HG03196 (cell line): Measurements from ENCODE around the gene PDE6B.
"Not testable (repeated sequence)": the region's sequence is repeated elsewhere in the genome, so short reads cannot be mapped to it uniquely, and the experiment has no call there.

Experiments used
- ATAC-seq: cut with Tn5 transposase; IDR thresholded peaks from one replicate; pipeline ENCODE4 v1.9.1; 2021; ENCODE audit not compliant: unreplicated experiment

The PDE6B gene

GRCh38 chr4:635066-635835 lies 9.9 kb downstream of the PDE6B start:
- ATAC-seq: not testable (repeated sequence)

GRCh38 chr4:635851-636627 lies 10.7 kb downstream of the PDE6B start:
- ATAC-seq: no peak

DNA sequence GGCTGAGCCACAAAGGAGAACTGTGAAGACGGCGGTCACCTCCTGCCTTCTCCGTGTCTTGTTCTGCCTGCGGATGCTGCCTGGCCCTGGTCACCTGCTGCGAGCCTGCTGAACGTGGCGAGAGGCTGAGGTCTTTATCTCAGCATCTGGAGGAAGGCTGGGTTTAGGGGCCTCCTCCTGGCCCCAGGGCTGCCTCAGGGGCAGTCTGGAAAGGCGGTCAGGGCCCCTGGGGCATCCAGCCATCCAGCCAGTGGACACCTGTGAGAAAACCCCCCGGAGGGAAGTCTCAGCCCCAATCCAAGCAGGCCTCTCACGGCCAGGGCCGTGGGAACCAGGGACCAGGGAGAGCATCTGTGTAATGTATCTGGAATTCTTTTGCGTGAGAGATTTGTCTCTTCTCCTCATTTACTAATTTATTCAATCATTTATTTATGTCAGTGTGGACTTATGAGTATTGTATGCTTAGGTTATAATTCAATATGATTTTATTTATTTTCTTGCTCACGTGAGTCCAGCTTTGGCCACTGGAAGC lies 11.3 kb downstream of the PDE6B start:
- no peak for ATAC-seq

DNA sequence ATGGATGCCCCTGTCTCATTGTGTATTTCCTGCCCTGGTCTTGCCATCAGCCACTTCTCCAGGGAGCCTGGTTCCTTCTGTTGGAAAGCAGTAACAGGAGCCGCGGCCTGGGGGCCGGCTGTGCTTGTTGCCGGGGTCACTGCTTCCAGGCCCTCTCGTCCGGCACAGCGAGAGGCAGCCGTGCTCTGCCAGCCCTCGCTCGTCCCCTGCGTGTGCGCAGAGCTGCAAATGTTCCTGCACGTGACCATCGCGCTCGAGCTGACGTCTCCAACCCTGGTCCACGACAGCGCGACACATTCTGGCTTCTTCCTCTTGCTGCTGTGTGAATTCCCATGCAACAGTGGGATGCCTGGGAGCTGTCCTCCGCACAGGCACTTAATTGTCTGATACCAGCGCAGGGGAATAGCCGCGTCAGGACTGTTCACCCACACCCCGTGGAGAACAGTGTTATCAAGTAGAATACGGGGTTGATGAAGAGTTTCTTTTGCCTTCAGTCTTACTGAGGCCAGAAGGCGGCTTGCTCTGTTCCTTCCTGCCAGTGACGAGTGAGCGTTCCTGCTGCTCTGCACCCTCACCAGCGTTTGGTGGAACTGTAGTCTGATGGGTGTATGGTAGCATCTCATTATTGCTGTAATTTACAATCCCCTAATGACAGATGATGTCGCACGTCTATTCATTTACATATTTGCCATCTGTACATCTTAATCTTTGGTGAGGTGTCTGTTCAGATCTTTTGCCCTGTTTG lies 12.3 kb downstream of the PDE6B start:
- ATAC-seq: no peak

GRCh38 chr4:642366-642765 lies 17.0 kb downstream of the PDE6B start:
- not testable (repeated sequence) for ATAC-seq

DNA sequence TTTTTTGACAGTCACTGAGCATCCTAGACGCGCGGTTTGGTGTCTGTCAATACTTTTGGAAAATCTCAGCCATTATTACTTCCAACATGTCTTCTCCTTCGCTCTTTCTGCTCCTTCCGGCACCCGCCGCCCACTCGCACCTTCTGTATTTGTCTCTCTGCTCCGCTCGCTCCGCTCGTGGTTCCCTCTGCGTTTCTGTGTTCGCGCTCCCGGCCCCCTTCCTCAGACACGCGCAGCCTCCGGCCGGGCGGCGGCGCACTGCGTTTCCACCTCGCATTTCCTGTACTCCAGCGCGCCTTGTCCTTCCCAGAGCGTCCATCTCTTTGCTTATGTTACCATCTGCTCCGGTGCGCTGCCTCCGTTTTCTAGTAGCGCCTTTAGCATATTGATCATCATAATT lies 21.1 kb downstream of the PDE6B start:
- no peak for ATAC-seq

GRCh38 chr4:647481-647880 lies 22.1 kb downstream of the PDE6B start:
- no peak for ATAC-seq

DNA sequence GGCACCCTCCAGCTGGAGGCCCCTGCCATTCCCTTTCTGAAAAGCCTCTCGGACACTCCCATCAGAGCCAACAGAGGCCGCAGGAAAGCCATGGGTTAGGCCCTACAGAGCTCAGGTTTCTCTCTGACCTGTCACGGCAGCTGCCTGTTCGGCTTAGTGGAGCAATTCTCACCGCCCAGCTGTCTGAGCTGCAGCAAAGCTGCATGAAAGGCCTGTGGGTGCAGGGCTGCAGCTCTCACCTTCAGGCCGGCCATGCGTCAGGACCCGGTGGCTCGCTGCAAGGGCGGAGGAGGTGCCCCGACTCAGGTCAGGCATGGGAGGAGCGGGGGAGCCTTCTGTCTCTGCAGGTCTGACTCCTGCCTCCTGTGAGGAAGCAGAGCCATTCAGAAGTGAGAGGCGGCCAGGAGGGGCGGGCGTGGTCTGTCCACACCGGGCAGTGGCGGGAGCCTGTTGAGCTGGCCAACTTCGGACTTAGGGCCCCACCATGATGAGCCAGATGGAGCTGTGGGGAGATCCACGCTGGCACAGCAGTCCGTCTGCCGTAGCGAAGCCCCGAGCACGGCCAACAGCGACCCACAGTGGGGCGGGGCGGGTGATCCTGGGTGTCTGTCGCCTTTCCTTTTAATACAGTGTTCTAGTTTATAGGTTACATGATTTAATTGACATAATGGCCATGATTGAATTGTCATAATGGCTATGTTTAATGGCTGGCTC lies 23.4 kb downstream of the PDE6B start:
- no peak for ATAC-seq

DNA sequence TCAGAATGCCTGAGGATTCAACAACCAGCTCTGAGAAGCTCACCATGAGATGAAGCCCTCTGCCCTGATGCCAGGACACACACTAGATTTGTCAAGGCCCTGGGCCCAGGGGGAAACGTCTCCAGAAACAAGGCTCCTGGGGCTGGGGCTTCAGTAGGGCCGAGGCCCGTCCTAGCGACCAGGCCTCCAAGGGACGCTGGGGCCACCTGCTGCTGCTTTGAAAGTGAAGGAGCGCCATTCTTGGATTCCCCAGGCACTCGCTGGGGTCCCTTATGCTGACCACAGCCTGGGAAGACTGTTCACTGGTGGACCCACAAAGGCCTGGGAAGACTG lies 23.9 kb downstream of the PDE6B start:
- no peak for ATAC-seq

DNA sequence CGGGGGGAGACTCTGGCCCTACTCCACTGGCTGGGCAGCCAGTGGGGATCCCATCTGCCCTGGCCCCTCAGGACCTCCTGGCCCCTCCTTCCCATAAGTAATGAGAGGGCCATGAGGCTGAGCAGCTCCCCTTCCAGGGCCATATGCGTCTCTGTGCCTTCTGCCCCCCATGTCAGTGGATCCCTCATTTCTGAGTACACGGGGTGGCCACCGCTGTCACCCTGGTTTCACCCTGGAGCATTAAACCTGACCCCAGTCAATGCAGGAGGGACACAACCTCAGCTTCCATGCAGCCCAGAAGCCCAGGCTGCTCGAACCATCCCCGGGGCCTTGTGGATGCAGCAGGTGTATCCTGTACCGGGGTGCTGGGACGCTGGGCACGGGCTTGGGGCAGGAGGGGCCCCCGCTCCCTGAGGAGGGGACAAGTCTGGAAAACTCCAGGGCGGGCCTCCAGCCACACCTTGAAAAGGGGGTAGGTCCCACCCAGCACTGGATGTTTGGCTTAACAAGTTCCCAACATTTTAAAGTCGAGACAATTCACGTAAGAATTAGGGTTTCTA lies 24.5 kb downstream of the PDE6B start:
- ATAC-seq: no peak

DNA sequence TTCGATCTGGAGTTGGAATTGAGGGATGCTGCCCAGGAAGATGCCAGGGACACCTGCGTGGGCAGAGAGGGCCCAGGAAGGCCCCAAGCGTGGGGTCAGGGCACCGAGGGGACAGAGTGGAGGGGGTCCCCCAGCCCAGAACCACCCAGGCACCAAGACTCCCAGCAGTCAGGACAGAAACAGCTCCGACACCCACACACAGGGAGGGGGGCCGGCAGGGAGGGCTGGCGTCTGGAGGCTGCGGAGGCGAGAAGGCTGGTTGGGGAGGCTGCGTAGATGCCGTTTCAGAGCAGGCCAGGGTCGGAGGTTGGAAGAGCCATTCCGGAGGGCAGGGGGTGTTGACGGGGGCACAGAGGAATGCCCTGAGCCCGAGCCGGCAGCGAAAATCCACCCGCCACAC lies 25.1 kb downstream of the PDE6B start:
- ATAC-seq: no peak

DNA sequence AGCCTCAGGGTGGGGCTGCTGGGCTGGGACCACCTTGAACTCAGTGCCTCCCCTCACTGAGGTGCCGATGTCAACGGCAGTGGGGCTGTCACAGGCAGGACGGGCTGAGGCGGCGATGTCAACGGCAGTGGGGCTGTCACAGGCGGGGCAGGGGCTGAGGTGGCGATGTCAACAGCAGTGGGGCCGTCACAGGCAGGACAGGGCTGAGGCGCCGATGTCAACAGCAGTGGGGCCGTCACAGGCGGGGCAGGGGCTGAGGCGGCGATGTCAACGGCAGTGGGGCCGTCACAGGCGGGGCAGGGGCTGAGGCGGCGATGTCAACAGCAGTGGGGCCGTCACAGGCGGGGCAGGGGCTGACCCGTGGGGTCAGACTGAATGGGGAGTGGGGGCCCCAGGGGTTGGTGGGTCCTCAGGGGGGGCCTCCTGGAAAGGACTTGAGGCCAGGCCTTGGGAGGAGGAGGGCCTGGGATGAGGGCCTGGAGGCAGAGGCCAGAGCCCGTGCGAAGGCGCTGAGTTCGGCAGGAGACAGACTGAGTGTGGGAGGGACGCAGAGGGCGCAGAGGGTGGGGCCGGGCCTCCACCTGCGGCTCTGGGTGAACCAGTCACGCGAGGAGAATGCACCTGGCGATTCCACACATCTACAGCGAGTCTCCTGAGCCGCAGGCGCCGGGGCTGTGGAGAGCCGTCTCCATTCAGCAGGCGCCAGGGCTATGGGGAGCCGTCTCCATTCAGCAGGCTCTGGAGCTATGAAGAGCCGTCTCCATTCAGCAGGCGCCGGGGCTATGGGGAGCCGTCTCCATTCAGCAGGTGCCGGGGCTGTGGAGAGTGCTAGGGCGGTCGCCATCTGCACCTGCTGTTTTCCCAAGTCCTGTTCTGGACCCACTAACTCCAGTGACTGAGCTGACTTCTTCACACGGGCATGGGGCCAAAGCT lies 25.8 kb downstream of the PDE6B start:
- no peak for ATAC-seq

GRCh38 chr4:651884-652642 lies 26.7 kb downstream of the PDE6B start:
- no peak for ATAC-seq

- no peak for ATAC-seq
Observed at GRCh38 chr4:653080-653821, 27.9 kb downstream of the PDE6B start.

- ATAC-seq: no peak
Observed at GRCh38 chr4:653831-654502, 28.6 kb downstream of the PDE6B start.

- ATAC-seq: no peak
Observed at GRCh38 chr4:654503-654845, 29.1 kb downstream of the PDE6B start.

DNA sequence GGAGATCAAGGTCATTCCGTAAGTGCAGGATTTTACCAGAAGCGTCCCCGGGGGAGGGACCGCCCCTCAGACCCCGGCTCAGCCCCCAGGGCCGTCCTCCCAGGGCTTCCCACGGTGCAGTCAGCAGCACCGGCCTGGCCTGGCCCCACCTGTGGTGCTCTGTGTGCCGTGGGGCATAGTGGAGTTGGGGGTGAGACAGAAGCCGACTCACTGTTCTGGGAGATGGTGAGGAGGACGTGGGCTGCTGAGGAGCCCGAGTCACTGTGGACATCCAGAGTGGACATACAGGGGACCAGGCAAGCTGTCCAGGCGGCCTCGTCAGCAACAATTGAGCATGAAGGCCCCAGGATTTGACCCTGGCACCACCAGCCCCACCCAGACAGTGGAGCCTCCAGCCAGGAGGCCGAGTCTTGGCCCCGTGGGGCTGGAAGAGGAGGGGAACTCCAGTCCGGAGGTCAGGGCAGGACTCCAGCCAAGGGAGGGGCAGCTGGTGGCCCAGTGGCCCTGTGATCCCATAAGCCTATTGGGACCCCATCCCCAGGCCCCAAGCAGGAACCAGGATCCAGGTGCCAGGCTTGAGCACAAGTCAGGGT lies 29.6 kb downstream of the PDE6B start:
- ATAC-seq: no peak
